GM23338 (cell line): ENCODE data around the gene CDH20. TPM values are rescaled to one million over a fixed set of nuclear protein-coding genes. Genes with fewer than 3 reads are reported as not detected.
"Not testable (repeated sequence)": the region's sequence is repeated elsewhere in the genome, so short reads cannot be mapped to it uniquely, and the experiment has no call there.

ENCODE experiments used
- ATAC-seq: fragments of 200-7000 bp; cut with Tn5 transposase; 3 replicates; pipeline ENCODE4 v1.9.1; 2020
- DNase-seq: peaks from one replicate; pipeline ENCODE4 v3.0.0-alpha.2; 2015; ENCODE audit warnings: low spot score
- H2AFZ ChIP-seq: fragments of 200-600 bp; sonication (generic); 2 replicates; pipeline ENCODE4 v1.8.0; 2016; ENCODE audit warnings: antibody characterized with exemption, mild to moderate bottlenecking, moderate library complexity
- H3F3A ChIP-seq: fragments of 200-600 bp; sonication (generic); replicated peaks from 2 replicates; pipeline ENCODE4 v1.8.0; 2017; ENCODE audit warnings: antibody characterized with exemption, mixed run types, low read depth
- H3K27ac ChIP-seq: fragments of 200-600 bp; sonication (generic); 2 replicates; pipeline ENCODE4 v1.6.1; 2016; ENCODE audit warnings: low read depth
- H3K27me3 ChIP-seq: fragments of 200-600 bp; sonication (generic); 2 replicates; pipeline ENCODE4 v1.8.0; 2016; ENCODE audit warnings: mild to moderate bottlenecking, mixed run types, moderate library complexity; ENCODE audit not compliant: insufficient read depth
- H3K36me3 ChIP-seq: fragments of 200-600 bp; sonication (generic); 2 replicates; pipeline ENCODE4 v1.8.0; 2016; ENCODE audit warnings: mild to moderate bottlenecking; ENCODE audit not compliant: insufficient read depth
- H3K4me1 ChIP-seq: fragments of 200-600 bp; sonication (generic); 2 replicates; pipeline ENCODE4 v1.8.0; 2016; ENCODE audit warnings: mild to moderate bottlenecking, moderate library complexity; ENCODE audit not compliant: insufficient read depth
- H3K4me2 ChIP-seq: fragments of 200-600 bp; sonication (generic); 2 replicates; pipeline ENCODE4 v1.7.1; 2017; ENCODE audit warnings: mixed run types
- H3K4me3 ChIP-seq: fragments of 200-600 bp; sonication (generic); 2 replicates; pipeline ENCODE4 v1.6.1; 2016; ENCODE audit warnings: mixed run types
- H3K79me2 ChIP-seq: fragments of 200-600 bp; sonication (generic); replicated peaks from 2 replicates; pipeline ENCODE4 v1.8.0; 2017; ENCODE audit warnings: mild to moderate bottlenecking; ENCODE audit not compliant: insufficient read depth
- H3K9me2 ChIP-seq: fragments of 200-600 bp; sonication (generic); 2 replicates; pipeline ENCODE4 v1.8.0; 2017; ENCODE audit not compliant: insufficient read depth
- H4K20me1 ChIP-seq: fragments of 200-600 bp; sonication (generic); replicated peaks from 2 replicates; pipeline ENCODE4 v1.8.0; 2017; ENCODE audit warnings: mild to moderate bottlenecking; ENCODE audit not compliant: insufficient read depth
- H3K27ac Mint-ChIP-seq: 2 replicates; pipeline ENCODE4 v1.8.0; 2020; ENCODE audit warnings: inconsistent platforms, mild to moderate bottlenecking, moderate library complexity, mixed read lengths
- H3K27me3 Mint-ChIP-seq: 3 replicates; pipeline ENCODE4 v1.8.0; 2022; ENCODE audit warnings: low read depth, mild to moderate bottlenecking, moderate library complexity, mixed read lengths, inconsistent platforms; ENCODE audit not compliant: insufficient read depth, poor library complexity
- H3K36me3 Mint-ChIP-seq: 3 replicates; pipeline ENCODE4 v1.8.0; 2021; ENCODE audit warnings: low read depth, mild to moderate bottlenecking, inconsistent platforms, moderate library complexity, mixed read lengths
- H3K4me1 Mint-ChIP-seq: 3 replicates; pipeline ENCODE4 v1.8.0; 2020; ENCODE audit warnings: mild to moderate bottlenecking, inconsistent platforms, mixed read lengths
- H3K4me3 Mint-ChIP-seq: 3 replicates; pipeline ENCODE4 v1.8.0; 2021; ENCODE audit warnings: moderate library complexity, mild to moderate bottlenecking, inconsistent platforms, mixed read lengths
- H3K9me3 Mint-ChIP-seq: 3 replicates; pipeline ENCODE4 v1.8.0; 2020; ENCODE audit warnings: moderate library complexity, mild to moderate bottlenecking, inconsistent platforms, mixed read lengths
- CREB1 ChIP-seq: fragments of 250-450 bp; sonication (Bioruptor Pico); IDR thresholded peaks from 2 replicates; pipeline ENCODE4 v1.5.0; 2020; ENCODE audit warnings: low read depth, mild to moderate bottlenecking, moderate library complexity
- CTCF ChIP-seq, 2 experiments: fragments of 200-600 bp in 1 of 2; sonication (generic) in 1 of 2; conservative IDR thresholded peaks; 2 replicates each; pipeline versions ENCODE4 v1.5.1 to v1.6.1; 2016 to 2017; ENCODE audit warnings: antibody characterized with exemption in 2 of 2, low read depth in 2 of 2, mild to moderate bottlenecking in 2 of 2, moderate library complexity in 1 of 2
- ETS1 ChIP-seq: IDR thresholded peaks from 2 replicates; pipeline ENCODE4 v1.6.1; 2016; ENCODE audit warnings: antibody characterized with exemption
- EZH2 ChIP-seq: fragments of 200-600 bp; sonication (generic); IDR thresholded peaks from one replicate; pipeline ENCODE4 v1.8.0; 2017; ENCODE audit warnings: antibody characterized with exemption, mild to moderate bottlenecking, low read depth; ENCODE audit not compliant: unreplicated experiment
- EZH2phosphoT487 ChIP-seq: fragments of 200-600 bp; sonication (generic); IDR thresholded peaks from one replicate; pipeline ENCODE4 v1.8.1; 2018; ENCODE audit warnings: antibody characterized with exemption; ENCODE audit not compliant: unreplicated experiment
- JUNB ChIP-seq: IDR thresholded peaks from one replicate; pipeline ENCODE4 v1.6.1; 2016; ENCODE audit warnings: antibody characterized with exemption; ENCODE audit not compliant: unreplicated experiment
- NANOG ChIP-seq: IDR thresholded peaks from 2 replicates; pipeline ENCODE4 v1.6.1; 2016; ENCODE audit warnings: antibody characterized with exemption, borderline replicate concordance
- POLR2AphosphoS5 ChIP-seq: IDR thresholded peaks from 2 replicates; pipeline ENCODE4 v1.6.1; 2016; ENCODE audit warnings: antibody characterized with exemption, low read depth
- ZNF114 ChIP-seq: fragments of 250-450 bp; sonication (Bioruptor Pico); IDR thresholded peaks from 2 replicates; pipeline ENCODE4 v1.5.0; 2020; ENCODE audit warnings: mild to moderate bottlenecking, moderate library complexity
- ZNF331 ChIP-seq: fragments of 250-450 bp; sonication (Bioruptor Pico); IDR thresholded peaks from 2 replicates; pipeline ENCODE4 v1.5.0; 2020; ENCODE audit warnings: low read depth, mild to moderate bottlenecking, moderate library complexity
- ZNF462 ChIP-seq: fragments of 250-450 bp; sonication (Bioruptor Pico); IDR thresholded peaks from 2 replicates; pipeline ENCODE4 v1.5.0; 2020; ENCODE audit warnings: mild to moderate bottlenecking, moderate library complexity
- polyA plus RNA-seq: library from polyadenylated mRNA; unstranded; fragments of >200 nt; fragmentation: Nextera tagmentation; extraction: Ambion mirVana; gene quantifications from 2 replicates; pipeline ENCODE4 v1.2.1, GENCODE V29; 2016
- total RNA-seq: library from RNA; depleted of rRNA; stranded (reverse); fragments of >200 nt; shearing (Covaris generic); gene quantifications from 2 replicates; pipeline ENCODE4 v1.2.3, GENCODE V29; 2014

CDH20 gene
- total and polyA plus RNA-seq, 2 experiments from 2014 or later: 1.0 TPM; not detected in 1

GRCh38 chr18:61368001-61368400, 34.8 kb downstream of the CDH20 start:
- no peaks in the 10 kb centered on the region for H3K9me3 Mint-ChIP-seq
- H3K4me1 Mint-ChIP-seq: no peaks in the 10 kb centered on the region; the same call in 2 of the 3 replicates
- no peak for DNase-seq
- no peaks in the 10 kb centered on the region for H3K36me3 Mint-ChIP-seq
- H3K9me2 ChIP-seq: no peaks in the 10 kb centered on the region
- H3K4me2 ChIP-seq: no peak overlapping the region
- TF ChIP-seq EZH2phosphoT487 (no peak), JUNB (no peak), CTCF (conservative IDR thresholded peaks at IDR 0.05; ENCODE audit: low read depth in 2 of 2) (no peak), ZNF331 (no peak), EZH2 (no peak), ZNF462 (CRISPR knock-in tag) (no peak), ETS1 (no peak), POLR2AphosphoS5 (no peak), ZNF114 (CRISPR knock-in tag) (no peak), CREB1 (CRISPR knock-in tag) (no peak), NANOG (no peak)
- no peaks in the 10 kb centered on the region for H3K27me3 ChIP-seq
- no peak overlapping the region for H3K4me3 Mint-ChIP-seq
- H3K4me1 ChIP-seq: no peaks in the 10 kb centered on the region
- no peaks in the 10 kb centered on the region for H3F3A ChIP-seq
- H3K4me3 ChIP-seq: no peak overlapping the region
- H3K27me3 Mint-ChIP-seq: peaks cover 2% of the 10 kb centered on the region
- no peak overlapping the region for H2AFZ ChIP-seq
- no peak overlapping the region for H3K27ac Mint-ChIP-seq
- no peaks in the 10 kb centered on the region for H4K20me1 ChIP-seq
- H3K36me3 ChIP-seq: no peaks in the 10 kb centered on the region
- H3K79me2 ChIP-seq: no peaks in the 10 kb centered on the region
- no peak overlapping the region for H3K27ac ChIP-seq
- ATAC-seq: no peak

- H3K79me2 ChIP-seq, H3K27me3 ChIP-seq, H3K4me3 ChIP-seq, H3K4me1 Mint-ChIP-seq, H3K36me3 Mint-ChIP-seq, H4K20me1 ChIP-seq, H2AFZ ChIP-seq, H3K4me3 Mint-ChIP-seq, H3K36me3 ChIP-seq, H3K4me1 ChIP-seq, H3K27ac ChIP-seq, H3K27ac Mint-ChIP-seq, H3K9me2 ChIP-seq, ATAC-seq, H3K27me3 Mint-ChIP-seq, H3K4me2 ChIP-seq, H3F3A ChIP-seq, DNase-seq, H3K9me3 Mint-ChIP-seq: not testable (repeated sequence)
Measured at GRCh38 chr18:61369671-61370070, 36.4 kb downstream of the CDH20 start.
